Suprapubic skin (tissue), 4 donors: Measurements from ENCODE around the gene CHRM2.

Experiments
- CTCF ChIP-seq, 2 donors: fragments of 200-600 bp in 1 of 2; fragments of 450-650 bp in 1 of 2; sonication (generic) in 1 of 2; IDR thresholded peaks; one replicate each; pipeline ENCODE4 v1.5.1; 2016 to 2019; ENCODE audit warnings: antibody characterized with exemption in 2 of 2, mild to moderate bottlenecking in 1 of 2, moderate library complexity in 1 of 2
- EP300 ChIP-seq: sonication (generic); formaldehyde crosslinking; IDR thresholded peaks from one replicate; pipeline ENCODE4 v1.6.1; 2017; ENCODE audit warnings: antibody characterized with exemption
- POLR2A ChIP-seq, 2 donors: fragments of 450-650 bp; IDR thresholded peaks; one replicate each; pipeline ENCODE4 v1.6.1; 2017; ENCODE audit warnings: antibody characterized with exemption in 2 of 2, mild to moderate bottlenecking in 2 of 2, moderate library complexity in 2 of 2
- POLR2AphosphoS5 ChIP-seq, 3 donors: sonication (generic); formaldehyde crosslinking; IDR thresholded peaks; one replicate each; pipeline ENCODE4 v1.6.1; 2017; ENCODE audit warnings: antibody characterized with exemption in 3 of 3

- TF ChIP-seq POLR2A (IDR thresholded peaks at IDR 0.05) (no peak), CTCF (IDR thresholded peaks at IDR 0.05) (no peak), POLR2AphosphoS5 (IDR thresholded peaks at IDR 0.05) (no peak), EP300 (no peak)
Observed at GRCh38 chr7:136964347-136964746, 95.9 kb downstream of the CHRM2 start.
